NOMO-1 treated with dmso at 0.1 percent for 144 hours (cell line): ENCODE results near the gene PPFIA2.

Experiments used
- DNase-seq: peaks from one replicate; lab custom pipeline; 2025; ENCODE audit not compliant: unreplicated experiment; lab: John Stamatoyannopoulos, UW

The PPFIA2 gene

GRCh38 chr12:81759190-81760051, at the start of gene PPFIA2:
PPFIA2 (minus strand) TSS chr12:81759350.
- no peak for DNase-seq

- no peak for DNase-seq
Observed at GRCh38 chr12:81800298-81801148, 41.4 kb upstream of the PPFIA2 start.

DNA sequence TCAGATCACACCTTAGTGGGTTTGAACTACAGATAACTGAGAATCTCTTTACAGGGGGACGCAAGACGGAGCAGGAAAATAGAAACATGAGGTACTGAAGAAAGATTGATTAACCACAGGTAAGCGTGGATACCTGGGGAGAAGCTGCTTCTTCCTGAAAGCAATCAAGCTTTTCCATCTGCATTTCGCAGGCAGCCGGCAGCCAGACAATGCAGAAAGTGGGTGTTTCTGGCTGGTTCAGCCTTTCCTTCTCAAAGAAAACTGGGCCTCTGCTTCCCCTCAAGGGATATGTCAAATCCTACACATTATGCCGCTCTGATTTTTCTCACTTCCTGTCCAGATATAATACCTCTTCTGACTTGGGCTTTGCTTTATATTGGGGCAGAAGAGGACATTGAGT, 39.1 kb upstream of the PPFIA2 start:
- no peak for DNase-seq

GRCh38 chr12:81797100-81797499, 38.0 kb upstream of the PPFIA2 start:
- no peak for DNase-seq

- no peak for DNase-seq
Observed at GRCh38 chr12:81792666-81793065, 33.5 kb upstream of the PPFIA2 start.

DNA sequence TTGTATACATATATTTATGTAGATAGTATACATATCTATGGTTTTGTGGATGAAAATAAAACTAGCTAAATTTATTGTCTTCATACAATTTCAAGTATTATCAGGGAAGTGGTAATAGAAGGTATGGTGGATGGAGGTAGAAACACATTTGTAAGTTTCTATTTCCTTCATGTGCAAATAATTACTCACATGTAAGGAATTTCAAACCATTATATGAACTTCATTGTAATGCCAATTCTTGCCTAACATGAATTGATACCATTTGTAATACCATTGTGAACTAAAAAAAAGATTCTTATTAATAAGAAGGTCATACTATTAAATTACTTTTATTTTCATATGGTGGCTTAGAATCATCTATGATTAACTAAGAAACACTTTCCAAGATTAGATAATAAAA, 20.1 kb upstream of the PPFIA2 start:
- DNase-seq = no peak

DNA sequence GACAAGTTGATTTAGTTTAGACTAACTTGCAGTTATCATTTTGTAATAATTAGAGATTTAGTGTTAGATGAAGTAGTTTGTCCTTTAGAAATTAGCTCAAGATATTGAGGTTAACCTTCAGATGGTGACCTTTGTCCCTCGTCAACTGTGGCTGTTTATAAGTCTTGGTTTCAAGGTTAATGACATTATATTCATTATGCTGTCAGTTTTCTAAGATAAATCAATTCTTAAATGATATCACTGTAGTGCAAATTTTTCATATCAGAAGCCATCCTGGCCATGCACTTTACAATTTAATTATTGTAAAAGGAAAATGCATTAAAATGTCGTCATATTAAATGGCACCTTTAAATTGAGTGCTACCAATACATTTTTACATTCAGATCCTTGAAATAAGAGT, 19.6 kb upstream of the PPFIA2 start:
- DNase-seq = no peak

DNA sequence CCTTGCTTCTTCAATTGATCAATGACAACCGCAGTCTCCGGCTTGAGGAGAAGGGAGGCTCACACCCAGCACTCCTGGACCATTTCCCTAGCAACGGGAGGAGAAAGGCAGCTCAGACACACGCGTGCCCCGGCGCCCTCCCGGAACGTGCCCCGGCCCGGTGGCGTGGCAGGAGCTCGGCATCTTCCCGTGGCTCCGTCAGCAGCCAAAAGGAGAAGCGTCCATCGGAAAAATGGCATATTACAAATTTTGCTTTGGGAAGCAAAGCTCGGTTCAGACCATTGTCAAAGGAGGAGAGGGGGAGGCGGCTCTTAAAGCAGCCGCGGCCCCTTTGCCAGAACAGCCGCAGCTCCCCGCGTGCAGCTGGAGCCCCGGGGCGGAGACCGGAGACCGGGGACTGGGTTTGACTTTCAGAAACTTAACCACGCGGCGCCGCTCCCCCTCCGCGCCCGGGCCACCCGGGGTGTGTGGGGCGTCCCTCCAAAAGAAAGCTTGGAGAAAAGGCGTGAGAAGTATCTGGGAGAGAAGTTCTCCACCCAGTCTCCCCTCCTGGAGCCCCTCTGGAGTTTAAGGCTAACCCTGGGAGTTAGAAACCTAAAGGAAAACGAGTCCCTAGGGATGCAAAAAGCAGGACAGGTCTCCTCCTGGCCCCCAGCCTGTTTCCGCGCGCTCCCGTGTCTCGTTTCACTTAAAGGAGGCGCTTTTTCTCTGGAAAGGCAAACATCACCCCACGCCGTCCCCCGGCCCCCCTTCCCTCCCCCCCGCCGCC, 545 bp downstream of the PPFIA2 start:
- DNase-seq = no peak

- no peak for DNase-seq
Observed at GRCh38 chr12:81757731-81758365, 1.3 kb downstream of the PPFIA2 start.

- DNase-seq = no peak
Observed at GRCh38 chr12:81729781-81730180, 29.4 kb downstream of the PPFIA2 start.

DNA sequence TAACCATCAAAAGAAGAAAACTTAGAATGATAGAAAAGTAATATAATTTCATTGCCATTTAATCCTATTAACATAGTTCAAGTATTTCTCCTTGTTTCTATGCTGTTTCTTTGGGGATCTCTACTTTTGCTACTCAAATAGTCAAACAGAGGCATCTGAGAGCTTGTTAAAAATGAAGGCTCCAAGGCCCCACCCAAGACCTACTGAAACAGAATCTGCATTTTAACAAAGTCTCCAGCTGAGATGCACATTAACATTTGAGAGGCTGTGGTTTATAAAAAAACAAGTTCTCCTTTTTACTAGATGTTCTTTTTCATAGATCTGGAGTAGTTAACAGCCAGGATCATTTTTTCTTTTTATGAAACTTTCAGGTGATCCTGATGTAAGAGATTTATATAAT, 31.8 kb downstream of the PPFIA2 start:
- no peak for DNase-seq

GRCh38 chr12:81726634-81727033, 32.5 kb downstream of the PPFIA2 start:
- DNase-seq = no peak

DNA sequence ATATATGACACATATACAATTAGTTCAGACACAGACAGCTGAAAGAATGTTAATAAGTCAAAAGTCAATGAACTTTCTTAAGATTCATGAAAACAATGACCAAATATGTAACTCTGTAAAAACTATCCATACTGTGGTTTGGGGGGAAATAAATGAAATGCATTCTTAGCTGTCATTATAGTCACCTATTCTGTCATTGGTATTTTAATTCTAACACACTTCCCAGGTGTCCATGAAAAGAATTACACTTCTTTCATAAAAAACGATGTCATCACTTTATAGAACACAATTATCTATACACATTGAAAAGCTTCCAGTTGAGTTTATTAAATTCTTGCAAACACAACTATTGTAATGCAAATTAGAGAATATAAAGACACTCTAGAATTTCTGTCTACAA, 35.8 kb downstream of the PPFIA2 start:
- no peak for DNase-seq

- DNase-seq = no peak
Observed at GRCh38 chr12:81722004-81722403, 37.1 kb downstream of the PPFIA2 start.

DNA sequence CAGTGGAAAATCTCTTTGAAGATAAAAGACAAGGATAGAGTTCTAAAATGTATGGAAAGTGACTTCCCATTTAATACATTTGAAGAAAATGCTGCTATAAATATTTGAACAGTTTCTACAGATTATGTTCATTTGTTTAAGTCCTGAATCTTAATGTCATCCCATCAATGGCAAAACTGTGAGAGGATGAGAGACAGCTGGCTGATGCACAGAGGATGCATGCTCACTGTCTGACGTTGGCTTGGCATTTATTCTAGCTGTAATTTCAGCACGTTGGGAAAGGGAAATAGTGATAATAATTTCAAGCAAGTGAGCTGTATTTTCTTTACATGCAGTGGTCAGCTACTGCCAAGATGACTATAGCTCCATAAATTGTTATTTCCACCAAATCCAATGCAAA, 40.5 kb downstream of the PPFIA2 start:
- DNase-seq = no peak

GRCh38 chr12:81712536-81712935, 46.6 kb downstream of the PPFIA2 start:
- no peak for DNase-seq

- DNase-seq = no peak
Observed at GRCh38 chr12:81705586-81705985, 53.6 kb downstream of the PPFIA2 start.

- DNase-seq = no peak
Observed at GRCh38 chr12:81699551-81699950, 59.6 kb downstream of the PPFIA2 start.

- DNase-seq = no peak
Observed at GRCh38 chr12:81692008-81692407, 67.1 kb downstream of the PPFIA2 start.

DNA sequence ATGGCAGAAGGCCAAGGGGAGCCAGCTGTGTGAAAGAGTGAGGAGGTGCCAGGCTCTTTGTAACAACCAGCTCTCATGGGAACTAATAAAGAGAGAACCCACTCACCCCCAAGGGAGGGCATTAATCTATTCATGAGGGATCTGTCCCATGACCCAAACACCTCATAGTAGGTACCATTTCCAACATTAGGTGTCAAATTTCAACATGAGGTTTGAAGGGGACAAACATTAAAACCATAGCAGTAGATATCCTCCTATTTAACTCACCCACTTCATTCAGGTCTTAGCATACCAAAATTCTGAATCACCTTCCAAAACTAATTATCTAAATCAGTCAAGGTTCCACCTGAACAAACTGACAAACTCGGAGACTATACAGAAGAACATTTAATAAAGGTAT, 75.3 kb downstream of the PPFIA2 start:
- DNase-seq = no peak

- no peak for DNase-seq
Observed at GRCh38 chr12:81679614-81680013, 79.5 kb downstream of the PPFIA2 start.
